Breast epithelium (tissue), 4 donors: ENCODE measurements around the gene DISP1. TPM values are rescaled to one million over a fixed set of nuclear protein-coding genes. Genes with fewer than 3 reads are reported as not detected.

Experiments used
- DNase-seq, 2 donors: peaks; one replicate each; pipeline ENCODE4 v3.0.0-alpha.2; 2019; ENCODE audit warnings: low spot score in 2 of 2
- H3K27ac ChIP-seq, 2 donors: fragments of 200-600 bp; sonication (generic) in 1 of 2; one replicate each; pipeline ENCODE4 v1.5.1; 2016 to 2019; ENCODE audit warnings: mild to moderate bottlenecking in 1 of 2
- H3K27me3 ChIP-seq, 2 donors: fragments of 200-600 bp; sonication (generic) in 1 of 2; one replicate each; pipeline versions ENCODE4 v1.5.1 to v1.6.0; 2017 to 2019; ENCODE audit warnings: control low read depth in 1 of 2, mild to moderate bottlenecking in 1 of 2
- H3K36me3 ChIP-seq: fragments of 200-600 bp; one replicate; pipeline ENCODE4 v1.5.1; 2019
- H3K4me1 ChIP-seq, 2 donors: fragments of 200-600 bp; sonication (generic); one replicate each; pipeline ENCODE4 v1.5.1; 2016 to 2019; ENCODE audit warnings: control low read depth in 1 of 2
- H3K4me3 ChIP-seq, 3 donors: fragments of 200-600 bp; sonication (generic); 1 replicate in 2 of 3; 2 replicates in 1 of 3; pipeline ENCODE4 v1.5.1; 2016 to 2019; ENCODE audit warnings: mild to moderate bottlenecking in 3 of 3, moderate library complexity in 2 of 3
- H3K9me3 ChIP-seq, 2 donors: fragments of 200-600 bp; sonication (generic) in 1 of 2; one replicate each; pipeline ENCODE4 v1.5.1; 2016 to 2019; ENCODE audit warnings: control low read depth in 1 of 2
- CTCF ChIP-seq, 3 donors: fragments of 450-650 bp; IDR thresholded peaks; one replicate each; pipeline ENCODE4 v1.5.1; 2016 to 2017; ENCODE audit warnings: antibody characterized with exemption in 3 of 3, mild to moderate bottlenecking in 3 of 3, moderate library complexity in 3 of 3
- POLR2A ChIP-seq: fragments of 450-650 bp; IDR thresholded peaks from one replicate; pipeline ENCODE4 v1.6.1; 2016; ENCODE audit warnings: antibody characterized with exemption, mild to moderate bottlenecking, moderate library complexity
- POLR2AphosphoS5 ChIP-seq, 3 donors: sonication (generic); formaldehyde crosslinking; IDR thresholded peaks; one replicate each; pipeline ENCODE4 v1.6.1; 2017; ENCODE audit warnings: antibody characterized with exemption in 3 of 3
- intact Hi-C: fragments of 100-400 bp; cut with DNase I; formaldehyde crosslinking; loops from one replicate; pipeline ENCODE4 v1.15.1; 2023; ENCODE audit warnings: low total_unique reads
- total RNA-seq, 3 donors: library from RNA; depleted of rRNA; stranded (reverse); fragments of >200 nt; gene quantifications; one replicate each; pipeline ENCODE4 v1.1.0, GENCODE V29; 2016

Gene DISP1
- total RNA-seq, 3 donors from 2014 or later: 7.5 to 17.1 (median 10.5) TPM

GRCh38 chr1:222852326-222852725 is 37.5 kb downstream of the DISP1 start:
- no peak overlapping the region for H3K27ac ChIP-seq
- DNase-seq: no peak
- no peak overlapping the region for H3K4me3 ChIP-seq
- H3K27me3 ChIP-seq: no peaks in the 10 kb centered on the region
- intact Hi-C loops: no loop called here
- H3K9me3 ChIP-seq: no peaks in the 10 kb centered on the region
- no peaks in the 10 kb centered on the region for H3K36me3 ChIP-seq
- TF ChIP-seq CTCF (IDR thresholded peaks at IDR 0.05) (no peak), POLR2AphosphoS5 (IDR thresholded peaks at IDR 0.05) (no peak), POLR2A (no peak)
- no peaks in the 10 kb centered on the region for H3K4me1 ChIP-seq

- Histone ChIP-seq H3K27me3 (no peaks in the 10 kb centered on the region), H3K4me1 (no peaks in the 10 kb centered on the region), H3K36me3 (no peaks in the 10 kb centered on the region), H3K4me3 (no peak overlapping the region), H3K9me3 (no peaks in the 10 kb centered on the region), H3K27ac (no peak overlapping the region)
- no peak for DNase-seq
- intact Hi-C loops: no loop called here
- TF ChIP-seq CTCF (IDR thresholded peaks at IDR 0.05) (no peak), POLR2AphosphoS5 (IDR thresholded peaks at IDR 0.05) (no peak), POLR2A (no peak)
Measured at GRCh38 chr1:222861062-222861461, 46.2 kb downstream of the DISP1 start.

Other genes starting within 250 kb of the DISP1 start
- 10 to 100 TPM in 1 of 3 donors, 1 to 10 TPM in 2; 3.2 to 10.7 (median 6.9) TPM for gene TAF1A, start 225.1 kb upstream of the DISP1 start, total RNA-seq
- 100 to 1,000 TPM in 1 of 3 donors, 10 to 100 TPM in 2; 54.4 to 101 (median 55.7) TPM for gene MIA3, start 196.9 kb upstream of the DISP1 start, total RNA-seq
- gene AIDA, start 102.5 kb upstream of the DISP1 start, total RNA-seq: 10 to 100 TPM; 52.2 to 88.0 (median 58.3) TPM
- gene BROX, start 102.5 kb upstream of the DISP1 start, total RNA-seq: 10 to 100 TPM; 38.3 to 85.2 (median 45.6) TPM
- gene FAM177B, start 77.8 kb upstream of the DISP1 start, total RNA-seq: 1 to 10 TPM; 1.4 to 2.3 (median 2.3) TPM